H1 (cell line): ENCODE results near the gene RPS6KA2. TPM values are rescaled to one million over a fixed set of nuclear protein-coding genes. Genes with fewer than 3 reads are reported as not detected.

Source experiments
- CTCF ChIA-PET: fragments of 300-600 bp; sonication (Branson Sonifier 250); formaldehyde crosslinking; loops from one replicate; lab custom pipeline; 2021; ENCODE audit not compliant: partially characterized antibody; lab: Charles Lee
- POLR2A ChIA-PET: fragments of 300-600 bp; sonication (Branson Sonifier 250); formaldehyde crosslinking; loops from one replicate; lab custom pipeline; 2021; ENCODE audit warnings: inconsistent platforms; ENCODE audit not compliant: partially characterized antibody; lab: Charles Lee
- DNase-seq, 2 experiments: peaks; one replicate each; pipeline versions ENCODE4 v3.0.0 to v3.0.0-alpha.2; 2010 to 2022; ENCODE audit warnings: low spot score in 2 of 2, low read depth in 1 of 2, mixed read lengths in 1 of 2
- FAIRE-seq: peaks from 2 replicates; lab custom pipeline; 2011; peaks lifted over from hg19 to GRCh38; lab: Jason Lieb, UNC
- H2AFZ ChIP-seq: 2 replicates; pipeline ENCODE4 v1.8.1; 2012; ENCODE audit warnings: low read length, inconsistent platforms
- H2AK5ac ChIP-seq: 2 replicates; pipeline ENCODE4 v1.6.1; 2013; ENCODE audit warnings: low read depth, low read length
- H2BK120ac ChIP-seq: replicated peaks from 2 replicates; pipeline ENCODE3; 2013; ENCODE audit warnings: low read depth, low read length, inconsistent platforms
- H2BK12ac ChIP-seq: 2 replicates; pipeline ENCODE4 v1.6.1; 2013; ENCODE audit warnings: low read depth, low read length
- H2BK15ac ChIP-seq: 2 replicates; pipeline ENCODE4 v1.6.1; 2013; ENCODE audit warnings: low read length
- H2BK20ac ChIP-seq: 2 replicates; pipeline ENCODE4 v1.6.1; 2013; ENCODE audit warnings: low read length
- H2BK5ac ChIP-seq: 2 replicates; pipeline ENCODE4 v1.6.1; 2013; ENCODE audit warnings: low read depth, low read length
- H3K14ac ChIP-seq: 2 replicates; pipeline ENCODE4 v1.6.1; 2013; ENCODE audit warnings: inconsistent platforms; ENCODE audit not compliant: insufficient read length
- H3K18ac ChIP-seq: 2 replicates; pipeline ENCODE4 v1.6.1; 2013; ENCODE audit warnings: low read length; ENCODE audit errors: extremely low read depth
- H3K23ac ChIP-seq: 2 replicates; pipeline ENCODE4 v1.6.1; 2013; ENCODE audit warnings: inconsistent platforms; ENCODE audit not compliant: insufficient read length
- H3K23me2 ChIP-seq: 2 replicates; pipeline ENCODE4 v1.6.1; 2013; ENCODE audit warnings: low read depth, low read length
- H3K27ac ChIP-seq: 2 replicates; pipeline ENCODE4 v1.6.1; 2011; ENCODE audit warnings: low read depth, low read length, inconsistent platforms
- H3K27me3 ChIP-seq, 4 experiments: replicated peaks in 1 of 4; 1 replicate in 1 of 4; 2 replicates in 3 of 4; pipeline versions ENCODE4 v1.6.1 to v1.8.1; 2011 to 2013; ENCODE audit warnings: low read length in 3 of 4, mild to moderate bottlenecking in 3 of 4, inconsistent platforms in 2 of 4, mixed read lengths in 2 of 4, moderate library complexity in 1 of 4; ENCODE audit not compliant: control insufficient read depth in 3 of 4, insufficient read depth in 3 of 4; ENCODE audit errors: extremely low read depth in 1 of 4
- H3K36me3 ChIP-seq, 4 experiments: 2 replicates each; pipeline versions ENCODE4 v1.6.1 to v1.8.1; 2011 to 2013; ENCODE audit warnings: mild to moderate bottlenecking in 4 of 4, low read length in 3 of 4, moderate library complexity in 2 of 4, control low read depth in 1 of 4, inconsistent platforms in 1 of 4; ENCODE audit not compliant: insufficient read depth in 4 of 4, control insufficient read depth in 2 of 4
- H3K4ac ChIP-seq: replicated peaks from 2 replicates; pipeline ENCODE3; 2013; ENCODE audit warnings: low read length, low read depth, mixed read lengths, inconsistent platforms; ENCODE audit not compliant: insufficient read length
- H3K4me1 ChIP-seq, 4 experiments: replicated peaks in 1 of 4; 1 replicate in 1 of 4; 2 replicates in 3 of 4; pipeline versions ENCODE4 v1.6.1 to v1.8.1; 2011 to 2013; ENCODE audit warnings: low read length in 3 of 4, inconsistent platforms in 2 of 4, mixed read lengths in 1 of 4; ENCODE audit not compliant: insufficient read depth in 4 of 4, control insufficient read depth in 3 of 4
- H3K4me2 ChIP-seq, 2 experiments: 2 replicates each; pipeline versions ENCODE4 v1.6.1 to v1.8.1; 2011 to 2013; ENCODE audit warnings: low read depth in 2 of 2, low read length in 2 of 2, control low read depth in 1 of 2, inconsistent platforms in 1 of 2, mild to moderate bottlenecking in 1 of 2; ENCODE audit not compliant: insufficient read depth in 1 of 2
- H3K4me3 ChIP-seq, 4 experiments: fragments of 200-600, 300-600 bp in 1 of 4; sonication (generic), shearing (Covaris generic), sonication (Bioruptor Twin) in 1 of 4; 2 replicates each; pipeline versions ENCODE4 v1.5.1 to v1.8.1; 2011 to 2016; ENCODE audit warnings: low read length in 4 of 4, low read depth in 3 of 4, control low read depth in 2 of 4, inconsistent platforms in 2 of 4, mild to moderate bottlenecking in 2 of 4, mixed read lengths in 1 of 4, moderate library complexity in 1 of 4; ENCODE audit not compliant: insufficient read depth in 2 of 4; ENCODE audit errors: extremely low read depth in 1 of 4
- H3K56ac ChIP-seq: replicated peaks from 2 replicates; pipeline ENCODE3; 2013; ENCODE audit warnings: low read depth, mild to moderate bottlenecking, mixed read lengths, low read length, inconsistent platforms; ENCODE audit not compliant: insufficient read length
- H3K79me1 ChIP-seq: 2 replicates; pipeline ENCODE4 v1.6.1; 2013; ENCODE audit warnings: low read depth, low read length, control low read depth
- H3K79me2 ChIP-seq, 2 experiments: 2 replicates each; pipeline versions ENCODE4 v1.6.1 to v1.8.1; 2012 to 2013; ENCODE audit warnings: low read length in 2 of 2, mild to moderate bottlenecking in 2 of 2, inconsistent platforms in 1 of 2; ENCODE audit not compliant: insufficient read depth in 2 of 2, control insufficient read depth in 1 of 2
- H3K9ac ChIP-seq, 4 experiments: replicated peaks in 1 of 4; 1 replicate in 1 of 4; 2 replicates in 3 of 4; pipeline versions ENCODE4 v1.6.1 to v1.8.1; 2011 to 2013; ENCODE audit warnings: low read depth in 3 of 4, low read length in 3 of 4, control low read depth in 2 of 4, mild to moderate bottlenecking in 2 of 4, moderate library complexity in 2 of 4, inconsistent platforms in 1 of 4; ENCODE audit errors: extremely low read depth in 1 of 4
- H3K9me3 ChIP-seq, 2 experiments: 2 replicates each; pipeline versions ENCODE4 v1.6.1 to v1.8.1; 2012 to 2013; ENCODE audit warnings: mild to moderate bottlenecking in 2 of 2, moderate library complexity in 2 of 2, control low read depth in 1 of 2, inconsistent platforms in 1 of 2, low read depth in 1 of 2, low read length in 1 of 2, mixed read lengths in 1 of 2; ENCODE audit not compliant: insufficient read depth in 2 of 2
- H4K20me1 ChIP-seq, 2 experiments: replicated peaks in 1 of 2; 2 replicates each; pipeline versions ENCODE3 to v1.8.1; 2011 to 2013; ENCODE audit warnings: inconsistent platforms in 2 of 2, low read length in 2 of 2, mild to moderate bottlenecking in 1 of 2; ENCODE audit not compliant: insufficient read depth in 2 of 2, control insufficient read depth in 1 of 2
- H4K5ac ChIP-seq: 2 replicates; pipeline ENCODE4 v1.6.1; 2013; ENCODE audit warnings: low read length, low read depth, mixed read lengths, inconsistent platforms; ENCODE audit not compliant: insufficient read length
- H4K8ac ChIP-seq: 2 replicates; pipeline ENCODE4 v1.8.0; 2013; ENCODE audit warnings: mild to moderate bottlenecking, moderate library complexity, low read length, inconsistent platforms; ENCODE audit not compliant: insufficient read depth; ENCODE audit errors: extremely low read depth
- H4K91ac ChIP-seq: replicated peaks from 2 replicates; pipeline ENCODE3; 2013; ENCODE audit warnings: low read length, mixed read lengths, inconsistent platforms; ENCODE audit not compliant: insufficient read length
- HDAC2 ChIP-seq, 2 experiments: fragments of 300-600 bp in 1 of 2; sonication (generic) in 1 of 2; IDR thresholded peaks; 2 replicates each; pipeline ENCODE4 v1.6.1; 2011 to 2012; ENCODE audit warnings: low read depth in 2 of 2, low read length in 2 of 2, mild to moderate bottlenecking in 2 of 2, moderate library complexity in 2 of 2, borderline replicate concordance in 1 of 2, inconsistent platforms in 1 of 2
- TEAD4 ChIP-seq: IDR thresholded peaks from 2 replicates; pipeline ENCODE4 v1.6.1; 2012; ENCODE audit warnings: low read depth, low read length, inconsistent platforms, mixed read lengths
- WGBS, 2 experiments: shearing (Covaris generic) in 1 of 2; methylation state at CpG; one replicate each; pipeline versions ENCODE4 v1.1.6 to v1.1.7; 2013 to 2015; ENCODE audit warnings: low lambda C conversion rate in 2 of 2, mixed read lengths in 2 of 2, inconsistent platforms in 1 of 2, low coverage in 1 of 2, missing lambda C conversion rate in 1 of 2; ENCODE audit not compliant: insufficient replicate concordance in 2 of 2, insufficient coverage in 1 of 2, insufficient read length in 1 of 2; ENCODE audit errors: extremely low coverage in 1 of 2, missing lambda C conversion rate in 1 of 2; 5-methylcytosine and 5-hydroxymethylcytosine counted together
- polyA plus RNA-seq, 7 experiments: library from polyadenylated mRNA; depleted of rRNA in 3 of 7; stranded (reverse) in 5 of 7; unstranded in 2 of 7; fragments of >200 nt in 5 of 7; fragments of 200-250 nt in 2 of 7; gene quantifications; 1 replicate in 5 of 7; 2 replicates in 1 of 7; 4 replicates in 1 of 7; pipeline versions ENCODE4 v1.2.1 to v1.2.3, GENCODE V29; 2011 to 2013; ENCODE audit warnings: missing spikeins in 2 of 7, mixed read lengths in 2 of 7
- total RNA-seq: library from RNA; stranded (reverse); fragmentation: NEBNext Ultra II Directional; extraction: Animal tissue kit (Norgen Biotek cat#: 25700); gene quantifications from 2 replicates; pipeline ENCODE4 v1.2.1, GENCODE V29; 2021

The RPS6KA2 gene
- total and polyA plus RNA-seq, 2 of the 8 experiments (the other 6 are each of a cell fraction or from before 2014, with no cell fraction given): 8.8 to 25.7 TPM

DNA sequence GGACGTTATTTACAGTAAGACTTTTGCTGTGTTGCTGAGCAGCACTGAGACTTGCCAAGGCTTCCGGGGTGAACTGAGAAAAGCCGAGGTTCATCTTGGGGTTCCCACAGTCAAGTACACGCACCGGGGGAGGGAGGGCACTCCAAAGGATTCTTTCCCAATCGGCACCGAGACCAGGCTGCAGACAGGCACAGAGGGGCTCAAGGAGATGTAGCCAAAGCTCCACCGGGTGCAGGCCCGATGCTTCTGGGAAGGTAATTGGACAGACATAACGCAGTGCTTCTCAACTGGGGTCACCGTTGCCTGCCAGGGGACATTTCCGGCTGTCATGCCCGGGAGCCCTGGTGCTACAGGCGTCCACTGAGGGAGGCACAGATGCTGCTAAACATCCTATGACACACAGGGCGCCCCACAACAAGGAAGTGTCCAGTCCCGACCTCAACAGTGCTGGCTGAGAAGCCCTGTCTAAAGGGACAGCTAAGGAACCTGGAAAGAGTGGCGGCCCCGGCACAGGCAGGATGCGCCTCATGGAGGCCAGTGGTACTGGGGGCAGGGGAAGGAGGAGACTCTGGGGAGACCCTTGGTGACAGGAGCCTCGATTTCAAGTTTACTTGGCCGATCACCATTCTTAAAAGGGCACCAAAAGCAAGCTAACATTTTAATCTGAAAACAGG is 133.5 kb downstream of the RPS6KA2 start:
- Histone ChIP-seq H3K4me2 (no peak overlapping the region), H4K20me1 (no peaks in the 10 kb centered on the region), H3K4me3 (no peak overlapping the region), H3K9ac (no peak overlapping the region), H2AFZ (no peak overlapping the region), H3K27me3 (no peaks in the 10 kb centered on the region), H3K23ac (no peak overlapping the region), H4K91ac (no peak overlapping the region), H3K79me2 (no peaks in the 10 kb centered on the region), H2BK120ac (no peak overlapping the region), H2BK20ac (no peak overlapping the region), H3K18ac (no peak overlapping the region), H2AK5ac (no peak overlapping the region), H3K23me2 (no peaks in the 10 kb centered on the region), H2BK15ac (no peak overlapping the region), H3K27ac (no peak overlapping the region), H3K36me3 (peaks cover 0 to 3% (median 1%) of the 10 kb centered on the region in 4 experiments; a peak in 2 of 8 replicates), H3K4me1 (peaks cover 3 to 8% (median 5%) of the 10 kb centered on the region in 4 experiments; a peak in 6 of 7 replicates), H3K79me1 (no peaks in the 10 kb centered on the region), H3K4ac (no peak overlapping the region), H4K5ac (no peak overlapping the region), H4K8ac (no peak overlapping the region), H3K14ac (no peak overlapping the region), H2BK12ac (no peak overlapping the region), H3K56ac (no peak overlapping the region), H3K9me3 (no peaks in the 10 kb centered on the region), H2BK5ac (no peak overlapping the region)
- no peak for FAIRE-seq
- TF ChIP-seq HDAC2 (IDR thresholded peaks at IDR 0.05; ENCODE audit: borderline replicate concordance in 1 of 2, low read depth in 2 of 2, low read length in 2 of 2) (no peak), TEAD4 (no peak)
- DNase-seq: no peak
- WGBS, 2 experiments: 92% methylated on average over 21 of the region's 21 CpGs; no CpG with 5 or more reads in 1 of the 2 experiments
- POLR2A ChIA-PET: interaction anchor here (0.6 to 1.0 kb wide), 3 partner anchors 8 to 132 kb away, joined by 3 to 4 read pairs (median 3); no protein-coding TSS in a partner anchor
- CTCF ChIA-PET: interaction anchor here (0.6 to 1.7 kb wide), 2 partner anchors 15 to 61 kb away, joined by 3 to 6 read pairs; no protein-coding TSS in a partner anchor
